CD8-positive, alpha-beta memory T cell (primary cell): ENCODE measurements around the gene CASP3. TPM values are rescaled to one million over a fixed set of nuclear protein-coding genes. Genes with fewer than 3 reads are reported as not detected.
A peak's percentile ranks its signal among the peaks of the same experiment; 100 is the strongest.

ENCODE experiments used
- CTCF ChIA-PET: fragments of 350-600 bp; sonication (Branson Sonifier 250); formaldehyde crosslinking; loops from one replicate; lab custom pipeline; 2021; ENCODE audit warnings: antibody characterized with exemption; lab: Charles Lee
- POLR2A ChIA-PET: fragments of 350-600 bp; sonication (Branson Sonifier 250); formaldehyde crosslinking; loops from one replicate; lab custom pipeline; 2021; ENCODE audit warnings: antibody characterized with exemption; lab: Charles Lee
- DNase-seq, 5 donors: peaks; one replicate each; pipeline versions ENCODE4 v3.0.0 to v3.0.0-alpha.2; 2020 to 2022; ENCODE audit warnings: mixed read lengths in 1 of 5
- H3K27ac ChIP-seq: one replicate; pipeline ENCODE4 v1.7.0; 2013; ENCODE audit warnings: low read depth, mild to moderate bottlenecking, low read length, moderate library complexity
- H3K27me3 ChIP-seq: 2 replicates; pipeline ENCODE4 v1.7.0; 2013; ENCODE audit warnings: low read length, mild to moderate bottlenecking; ENCODE audit not compliant: insufficient read depth, poor library complexity, severe bottlenecking
- H3K36me3 ChIP-seq: 2 replicates; pipeline ENCODE4 v1.7.0; 2013; ENCODE audit warnings: mild to moderate bottlenecking, low read length, moderate library complexity; ENCODE audit not compliant: insufficient read depth
- H3K4me1 ChIP-seq: 2 replicates; pipeline ENCODE4 v1.7.0; 2013; ENCODE audit warnings: mild to moderate bottlenecking, low read length, moderate library complexity; ENCODE audit not compliant: insufficient read depth
- H3K4me3 ChIP-seq: 2 replicates; pipeline ENCODE4 v1.7.0; 2013; ENCODE audit warnings: mild to moderate bottlenecking, low read length
- H3K9me3 ChIP-seq: 2 replicates; pipeline ENCODE4 v1.7.0; 2013; ENCODE audit warnings: mild to moderate bottlenecking, low read length
- H3K27ac Mint-ChIP-seq, 8 donors: one replicate each; pipeline ENCODE4 v1.8.0; 2020 to 2021; ENCODE audit warnings: mixed read lengths in 8 of 8, mild to moderate bottlenecking in 6 of 8, inconsistent platforms in 3 of 8, moderate library complexity in 3 of 8
- H3K27me3 Mint-ChIP-seq, 2 donors: one replicate each; pipeline ENCODE4 v1.8.0; 2020 to 2021; ENCODE audit warnings: mixed read lengths in 2 of 2, mild to moderate bottlenecking in 1 of 2, moderate library complexity in 1 of 2
- H3K36me3 Mint-ChIP-seq, 3 donors: one replicate each; pipeline ENCODE4 v1.8.0; 2020 to 2021; ENCODE audit warnings: mixed read lengths in 3 of 3, inconsistent platforms in 1 of 3, mild to moderate bottlenecking in 1 of 3
- H3K4me1 Mint-ChIP-seq, 3 donors: one replicate each; pipeline ENCODE4 v1.8.0; 2020 to 2021; ENCODE audit warnings: mixed read lengths in 3 of 3, inconsistent platforms in 1 of 3, mild to moderate bottlenecking in 1 of 3
- H3K4me3 Mint-ChIP-seq, 7 donors: one replicate each; pipeline ENCODE4 v1.8.0; 2020 to 2021; ENCODE audit warnings: mixed read lengths in 7 of 7, mild to moderate bottlenecking in 6 of 7, moderate library complexity in 4 of 7, inconsistent platforms in 2 of 7
- H3K9me3 Mint-ChIP-seq, 5 donors: one replicate each; pipeline ENCODE4 v1.8.0; 2020 to 2022; ENCODE audit warnings: mixed read lengths in 5 of 5, mild to moderate bottlenecking in 3 of 5, moderate library complexity in 2 of 5, inconsistent platforms in 1 of 5
- polyA plus RNA-seq: library from polyadenylated mRNA; unstranded; fragments of 300-500 nt; fragmentation: Illumina TruSeq; gene quantifications from one replicate; pipeline ENCODE4 v1.2.3, GENCODE V29; 2021
- total RNA-seq, 2 experiments: library from RNA; stranded (reverse); gene quantifications; one replicate each; pipeline ENCODE4 v1.2.3, GENCODE V29; 2021

Gene CASP3
- total RNA-seq (10 to 100 TPM; 75.1 to 77.1 TPM), polyA plus RNA-seq (7.1 TPM)

- H3K4me1 ChIP-seq, result peaks cover 48% of the 10 kb centered on the region
- peak; percentile 94 to 97 (median 95) for DNase-seq
- Mint-ChIP-seq H3K27me3 (no peaks in the 10 kb centered on the region), H3K9me3 (no peaks in the 10 kb centered on the region), H3K4me1 (peaks cover 50 to 67% (median 60%) of the 10 kb centered on the region in 3 donors), H3K4me3 (peak within 1 kb of the TSS; percentile 92 to 99 (median 97)), H3K27ac (peak within 1 kb of the TSS; percentile 87 to 98 (median 96)), H3K36me3 (peaks cover 0 to 44% (median 6%) of the 10 kb centered on the region in 3 donors)
- H3K36me3 ChIP-seq, result no peaks in the 10 kb centered on the region
- H3K9me3 ChIP-seq, result no peaks in the 10 kb centered on the region
- CTCF ChIA-PET, result interaction anchor here (0.9 to 3.1 kb wide), 9 partner anchors 14 to 390 kb away, joined by 3 to 18 read pairs (median 7); partner anchors contain the start of gene CENPU
- POLR2A ChIA-PET, result interaction anchor here (0.7 to 2.4 kb wide), 9 partner anchors 19 to 494 kb away, joined by 3 to 17 read pairs (median 8); partner anchors contain the start of genes ACSL1, CENPU, IRF2 and SLC25A4
- H3K4me3 ChIP-seq, result peak within 1 kb of the TSS; percentile 89
- H3K27ac ChIP-seq, result peak within 1 kb of the TSS; percentile 82
- no peaks in the 10 kb centered on the region for H3K27me3 ChIP-seq
Measured at GRCh38 chr4:184649026-184649970, at the start of gene CASP3, which contains the start of gene PRIMPOL. CASP3 (minus strand) TSS chr4:184649447; CDS start chr4:184638453, 10,994 bp downstream. PRIMPOL (plus strand) TSS chr4:184649738; CDS start chr4:184657141, 7,403 bp downstream.

GRCh38 chr4:184697956-184698355, 48.7 kb upstream of the CASP3 start:
- Mint-ChIP-seq H3K27me3 (no peaks in the 10 kb centered on the region), H3K4me3 (no peak overlapping the region), H3K27ac (no peak overlapping the region), H3K4me1 (no peaks in the 10 kb centered on the region), H3K36me3 (peaks cover 4 to 29% (median 10%) of the 10 kb centered on the region in 3 donors), H3K9me3 (no peaks in the 10 kb centered on the region)
- no peak overlapping the region for H3K4me3 ChIP-seq
- no peak for DNase-seq
- no peaks in the 10 kb centered on the region for H3K9me3 ChIP-seq
- no peaks in the 10 kb centered on the region for H3K4me1 ChIP-seq
- CTCF ChIA-PET, result no interaction called here
- H3K27me3 ChIP-seq, result no peaks in the 10 kb centered on the region
- no peaks in the 10 kb centered on the region for H3K36me3 ChIP-seq
- POLR2A ChIA-PET, result no interaction called here
- no peak overlapping the region for H3K27ac ChIP-seq

- Histone ChIP-seq H3K9me3 (no peaks in the 10 kb centered on the region), H3K27me3 (no peaks in the 10 kb centered on the region), H3K27ac (no peak overlapping the region), H3K4me3 (no peak overlapping the region), H3K36me3 (no peaks in the 10 kb centered on the region), H3K4me1 (no peaks in the 10 kb centered on the region)
- H3K27me3 Mint-ChIP-seq, result no peaks in the 10 kb centered on the region
- H3K9me3 Mint-ChIP-seq, result no peaks in the 10 kb centered on the region
- H3K36me3 Mint-ChIP-seq, result peaks cover 14 to 44% (median 14%) of the 10 kb centered on the region in 3 donors
- no peak overlapping the region for H3K4me3 Mint-ChIP-seq
- H3K27ac Mint-ChIP-seq, result peak overlapping the region in 2 of 8 donors; percentile 23 to 69
- H3K4me1 Mint-ChIP-seq, result no peaks in the 10 kb centered on the region
- POLR2A ChIA-PET, result no interaction called here
- CTCF ChIA-PET, result interaction anchor here (1.1 kb wide), 1 partner anchor 13 kb away, joined by 3 read pairs; no protein-coding TSS in a partner anchor
- DNase-seq, result no peak
Measured at GRCh38 chr4:184695178-184695896, 46.1 kb upstream of the CASP3 start.

- Histone ChIP-seq H3K9me3 (no peaks in the 10 kb centered on the region), H3K4me3 (no peak overlapping the region), H3K4me1 (no peaks in the 10 kb centered on the region), H3K27me3 (no peaks in the 10 kb centered on the region), H3K36me3 (no peaks in the 10 kb centered on the region), H3K27ac (no peak overlapping the region)
- Mint-ChIP-seq H3K4me1 (no peaks in the 10 kb centered on the region), H3K4me3 (no peak overlapping the region), H3K27me3 (no peaks in the 10 kb centered on the region), H3K36me3 (peaks cover 14 to 47% (median 14%) of the 10 kb centered on the region in 3 donors), H3K9me3 (no peaks in the 10 kb centered on the region), H3K27ac (peak overlapping the region in 1 of 8 donors; percentile 31)
- ChIA-PET CTCF (no interaction called here), POLR2A (no interaction called here)
- DNase-seq, result no peak
Measured at GRCh38 chr4:184694412-184694956, 45.2 kb upstream of the CASP3 start.

GRCh38 chr4:184693056-184693455, 43.8 kb upstream of the CASP3 start:
- CTCF ChIA-PET, result no interaction called here
- H3K27ac Mint-ChIP-seq, result peak overlapping the region in 1 of 8 donors; percentile 37
- POLR2A ChIA-PET, result no interaction called here

GRCh38 chr4:184689681-184690080, 40.4 kb upstream of the CASP3 start:
- DNase-seq, result no peak
- Histone ChIP-seq H3K4me3 (no peak overlapping the region), H3K4me1 (no peaks in the 10 kb centered on the region), H3K9me3 (no peaks in the 10 kb centered on the region), H3K36me3 (no peaks in the 10 kb centered on the region), H3K27ac (no peak overlapping the region), H3K27me3 (no peaks in the 10 kb centered on the region)
- Mint-ChIP-seq H3K4me1 (peaks cover 0 to 4% (median 2%) of the 10 kb centered on the region in 3 donors), H3K36me3 (peaks cover 14 to 54% (median 16%) of the 10 kb centered on the region in 3 donors), H3K4me3 (no peak overlapping the region), H3K9me3 (no peaks in the 10 kb centered on the region), H3K27me3 (no peaks in the 10 kb centered on the region), H3K27ac (no peak overlapping the region)
- POLR2A ChIA-PET, result no interaction called here
- CTCF ChIA-PET, result interaction anchor here (0.7 kb wide), 1 partner anchor 81 kb away, joined by 3 read pairs; no protein-coding TSS in a partner anchor

More at GRCh38 chr4:184693056-184693455, 43.8 kb upstream of the CASP3 start:
- DNase-seq, result no peak
- Histone ChIP-seq H3K27me3 (no peaks in the 10 kb centered on the region), H3K4me1 (no peaks in the 10 kb centered on the region), H3K36me3 (no peaks in the 10 kb centered on the region), H3K4me3 (no peak overlapping the region), H3K27ac (no peak overlapping the region), H3K9me3 (no peaks in the 10 kb centered on the region)
- Mint-ChIP-seq H3K27me3 (no peaks in the 10 kb centered on the region), H3K4me3 (no peak overlapping the region), H3K9me3 (no peaks in the 10 kb centered on the region), H3K36me3 (peaks cover 14 to 52% (median 14%) of the 10 kb centered on the region in 3 donors), H3K4me1 (no peaks in the 10 kb centered on the region)

GRCh38 chr4:184688447-184688846, 39.2 kb upstream of the CASP3 start:
- no peaks in the 10 kb centered on the region for H3K27me3 Mint-ChIP-seq
- CTCF ChIA-PET, result no interaction called here

More at GRCh38 chr4:184688447-184688846, 39.2 kb upstream of the CASP3 start:
- Mint-ChIP-seq H3K9me3 (no peaks in the 10 kb centered on the region), H3K4me1 (peaks cover 3 to 9% (median 6%) of the 10 kb centered on the region in 3 donors), H3K36me3 (peaks cover 11 to 48% (median 12%) of the 10 kb centered on the region in 3 donors), H3K27ac (no peak overlapping the region), H3K4me3 (no peak overlapping the region)
- no peaks in the 10 kb centered on the region for H3K9me3 ChIP-seq
- no peaks in the 10 kb centered on the region for H3K27me3 ChIP-seq
- no peak overlapping the region for H3K4me3 ChIP-seq
- no peaks in the 10 kb centered on the region for H3K36me3 ChIP-seq
- no peak for DNase-seq
- POLR2A ChIA-PET, result no interaction called here
- no peaks in the 10 kb centered on the region for H3K4me1 ChIP-seq
- no peak overlapping the region for H3K27ac ChIP-seq
